Measurements from ENCODE around the gene SEC14L5.

The SEC14L5 gene

GRCh38 chr16:5016967-5017677 is 59.0 kb downstream of the SEC14L5 start:
- DNase-seq (ENCODE audit: low read depth) = no peak

GRCh38 chr16:5017678-5017969 is 59.5 kb downstream of the SEC14L5 start:
- DNase-seq (ENCODE audit: low read depth) = no peak

- DNase-seq (ENCODE audit: low read depth) = no peak
Measured at GRCh38 chr16:5018793-5019192, 60.7 kb downstream of the SEC14L5 start.

DNA sequence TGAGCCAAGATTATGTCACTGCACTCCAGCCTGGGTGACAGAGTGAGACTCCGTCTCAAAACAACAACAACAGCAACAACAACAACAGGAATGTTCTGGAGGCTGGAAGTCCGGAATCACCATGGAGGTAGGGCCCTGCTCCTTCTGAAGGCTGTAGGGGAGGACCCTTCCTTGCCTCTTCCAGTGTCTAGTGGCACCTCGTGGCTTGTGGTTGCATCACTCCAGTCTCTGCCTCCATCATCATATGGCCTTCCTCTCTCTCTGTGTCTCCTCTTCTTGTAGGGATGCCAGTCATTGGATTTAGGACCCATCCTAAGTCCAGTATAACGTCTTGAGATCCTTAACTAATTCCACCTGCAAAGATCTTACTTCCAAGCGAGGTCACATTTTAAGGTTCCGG is 61.6 kb downstream of the SEC14L5 start:
- DNase-seq (ENCODE audit: low read depth) = no peak

- DNase-seq (ENCODE audit: low read depth) = no peak
Measured at GRCh38 chr16:5020551-5020950, 62.4 kb downstream of the SEC14L5 start.

DNA sequence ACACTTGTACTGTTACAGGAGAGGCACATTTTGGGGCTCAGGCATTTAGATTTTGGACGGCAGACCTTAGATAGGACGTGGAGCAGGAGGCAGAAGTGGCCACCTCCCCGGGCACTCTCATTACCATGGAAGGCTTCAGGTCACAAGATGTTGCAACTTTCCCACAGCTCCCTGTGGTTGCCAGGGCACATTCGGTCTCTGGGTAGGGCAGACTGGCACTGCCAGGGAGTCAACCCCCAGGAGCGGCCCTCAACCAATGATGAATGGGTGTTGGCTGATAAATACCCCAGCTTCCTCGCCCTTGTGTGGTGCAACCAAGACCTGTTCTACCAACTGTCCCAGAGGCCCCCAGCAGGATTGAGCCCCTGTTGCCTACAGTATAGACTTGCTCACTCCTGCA is 64.4 kb downstream of the SEC14L5 start:
- no peak for DNase-seq (ENCODE audit: low read depth)

DNA sequence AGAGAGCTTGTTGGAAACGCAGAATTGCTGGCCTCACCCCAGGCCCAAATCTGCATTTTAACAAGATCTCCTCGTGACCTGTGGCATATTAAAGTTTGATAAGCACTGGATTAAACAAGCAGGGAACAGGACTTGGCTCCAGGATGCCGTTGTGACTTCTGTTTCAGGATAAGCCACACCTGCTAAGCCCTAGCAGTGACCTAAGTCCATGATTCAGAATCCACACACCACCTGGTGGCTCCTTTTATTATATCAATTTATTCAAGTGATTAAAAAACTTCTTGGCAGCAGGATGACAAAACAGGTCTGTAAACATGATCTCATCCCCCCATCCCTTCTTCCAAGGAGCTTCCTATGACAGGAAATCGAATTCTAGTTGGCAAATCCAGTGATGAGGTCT is 66.5 kb downstream of the SEC14L5 start:
- DNase-seq (ENCODE audit: low read depth) = peak; percentile 56

DNA sequence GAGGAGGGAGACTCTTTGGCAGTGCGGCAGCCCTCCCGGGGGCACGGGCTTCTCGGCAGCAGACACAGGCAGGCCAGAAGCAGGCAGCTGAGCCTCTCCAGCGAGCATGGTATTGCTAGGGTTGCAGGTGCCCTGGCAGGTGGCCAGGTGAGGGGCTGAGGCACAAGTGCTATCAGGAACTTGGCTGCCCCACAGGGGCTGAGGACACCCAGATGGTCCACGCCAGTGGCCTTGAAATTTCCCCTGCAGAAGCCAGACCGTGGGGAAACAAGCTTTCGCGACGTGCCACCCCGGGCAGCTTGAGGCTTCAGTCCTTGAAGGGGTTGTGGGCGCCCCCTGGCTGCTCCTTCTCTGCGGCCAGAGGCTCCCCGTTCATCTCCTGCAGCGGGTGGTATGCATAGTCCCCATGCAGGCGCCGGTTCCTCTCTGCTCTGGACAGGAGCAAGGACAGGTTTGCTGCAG is 67.1 kb downstream of the SEC14L5 start:
- peak; percentile 16 for DNase-seq (ENCODE audit: low read depth)

DNA sequence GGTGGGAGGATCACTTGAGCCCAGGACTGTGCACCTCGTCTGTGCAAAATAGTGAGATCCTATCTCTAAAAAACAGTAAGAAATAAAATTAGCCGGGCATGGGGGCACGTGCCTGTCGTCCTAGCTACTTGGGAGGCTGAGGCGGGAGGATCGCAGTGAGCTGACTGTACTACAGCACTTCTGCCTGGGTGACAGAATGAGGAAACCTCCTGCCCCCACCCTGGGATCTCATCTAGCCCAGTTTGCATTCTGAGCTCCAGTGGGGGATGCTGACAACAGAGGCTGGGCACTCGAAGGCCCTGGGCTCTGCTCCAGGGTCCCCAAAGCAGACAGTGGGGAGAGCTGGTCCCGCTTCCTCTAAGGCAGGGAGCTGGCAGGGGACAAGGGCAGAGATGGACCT is 68.5 kb downstream of the SEC14L5 start:
- DNase-seq (ENCODE audit: low read depth) = no peak

DNA sequence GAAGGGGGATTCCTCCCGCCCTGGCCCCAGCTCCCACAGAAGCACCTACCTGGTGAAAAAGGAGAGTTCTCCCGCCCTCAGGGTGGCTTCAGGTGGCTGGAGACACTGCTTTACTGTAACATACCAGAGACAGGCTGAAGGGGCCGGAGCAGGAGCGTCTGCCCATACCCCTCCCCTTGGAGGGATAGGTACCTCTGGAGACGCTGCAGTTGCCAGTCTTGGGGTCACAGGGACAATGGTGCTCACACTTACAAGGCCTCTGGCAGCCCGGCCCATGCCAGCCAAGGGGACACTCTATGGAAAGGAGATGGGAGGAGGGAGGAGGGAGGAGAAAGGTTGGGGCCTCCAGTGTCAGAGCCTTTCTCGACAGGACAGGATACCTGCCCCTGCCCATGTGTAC is 69.0 kb downstream of the SEC14L5 start:
- no peak for DNase-seq (ENCODE audit: low read depth)

DNA sequence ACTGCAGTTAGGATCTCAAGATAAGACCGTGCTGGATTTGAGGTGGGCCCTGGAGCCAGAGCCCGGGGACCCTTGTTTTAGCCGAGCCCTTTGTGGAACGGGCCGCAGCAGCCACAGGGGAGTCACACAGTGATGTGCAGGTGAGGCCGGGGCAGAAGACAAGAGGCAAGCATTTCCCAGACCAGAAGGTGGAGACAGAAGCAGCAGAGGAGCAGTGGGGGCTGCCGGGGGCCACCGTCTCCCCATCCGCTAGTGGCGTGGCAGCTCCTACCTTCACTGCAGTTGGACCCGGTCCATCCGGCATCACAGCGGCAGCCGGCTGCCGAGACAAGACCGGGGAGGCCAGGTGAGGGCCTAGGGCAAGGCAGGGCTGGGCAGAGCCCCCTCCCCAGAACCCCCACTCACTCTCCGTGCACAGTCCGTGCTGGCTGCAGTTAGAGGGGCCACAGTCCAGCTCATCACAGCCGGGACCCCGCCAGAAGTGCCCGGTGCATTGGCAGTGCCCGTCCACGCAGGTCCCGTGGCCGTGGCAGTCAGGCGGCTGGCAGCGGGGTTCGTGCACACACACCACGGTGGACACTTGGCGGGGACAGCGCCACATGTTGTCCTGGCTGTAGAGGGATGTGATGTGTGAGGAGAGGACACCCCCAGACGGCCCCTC is 69.6 kb downstream of the SEC14L5 start:
- DNase-seq (ENCODE audit: low read depth) = no peak

- no peak for DNase-seq (ENCODE audit: low read depth)
Measured at GRCh38 chr16:5028950-5029475, 70.9 kb downstream of the SEC14L5 start.

- no peak for DNase-seq (ENCODE audit: low read depth)
Measured at GRCh38 chr16:5030251-5030870, 72.2 kb downstream of the SEC14L5 start.

- DNase-seq (ENCODE audit: low read depth) = no peak
Measured at GRCh38 chr16:5031601-5032000, 73.5 kb downstream of the SEC14L5 start.

- DNase-seq (ENCODE audit: low read depth) = no peak
Measured at GRCh38 chr16:5032748-5033167, 74.6 kb downstream of the SEC14L5 start.

DNA sequence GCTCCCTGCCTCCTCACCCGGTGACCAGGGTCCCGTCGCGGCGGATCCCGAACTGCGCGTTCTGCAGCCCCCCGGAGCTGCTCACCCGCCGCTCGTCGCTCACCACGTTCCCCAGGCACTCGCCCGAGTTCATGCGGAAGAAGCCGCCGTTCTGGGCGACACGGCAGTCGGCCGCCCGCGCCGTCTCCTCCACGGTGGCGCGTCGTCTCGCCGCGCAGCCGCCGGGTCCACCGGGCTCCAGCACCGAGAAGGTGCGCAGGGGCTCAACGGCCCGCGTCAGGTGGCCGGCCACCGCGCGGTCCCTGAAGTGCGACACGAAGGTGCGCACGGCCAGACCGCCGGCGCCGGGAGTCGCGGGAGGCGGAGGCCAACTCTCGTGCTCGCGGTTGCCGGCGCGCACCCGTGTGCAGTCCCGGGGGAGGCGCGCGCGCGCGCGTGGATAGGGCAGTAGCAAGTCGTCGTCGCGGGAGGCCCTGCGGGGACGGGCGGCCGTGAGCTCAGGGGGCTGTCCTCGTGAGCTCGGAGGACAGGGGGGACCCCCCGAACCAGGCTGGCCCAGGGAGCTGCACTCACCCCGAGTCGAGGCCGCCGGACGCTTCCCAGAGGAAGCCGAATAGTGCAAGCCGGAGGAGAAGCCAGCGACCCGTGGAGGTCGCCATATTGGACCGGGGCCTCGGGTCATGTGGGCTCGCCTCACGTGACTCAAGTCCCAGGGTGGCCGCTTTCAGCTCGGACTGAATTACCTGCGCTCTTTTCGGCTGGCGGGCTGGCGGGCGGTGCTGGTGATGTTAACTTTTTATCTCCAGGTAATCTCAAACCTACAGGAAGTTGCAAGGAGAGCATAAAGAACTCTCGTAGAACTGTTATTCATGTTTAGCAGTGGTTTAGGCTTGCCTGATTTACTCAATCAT is 75.4 kb downstream of the SEC14L5 start, which contains the start of gene NAGPA:
Gene NAGPA (minus strand): TSS at position 680 of the 911 bp plus-strand sequence. CDS start 21 bp downstream, at position 659.
- peak; percentile 82 for DNase-seq (ENCODE audit: low read depth)

- DNase-seq (ENCODE audit: low read depth) = no peak
Measured at GRCh38 chr16:5034167-5034523, 76.0 kb downstream of the SEC14L5 start.

DNA sequence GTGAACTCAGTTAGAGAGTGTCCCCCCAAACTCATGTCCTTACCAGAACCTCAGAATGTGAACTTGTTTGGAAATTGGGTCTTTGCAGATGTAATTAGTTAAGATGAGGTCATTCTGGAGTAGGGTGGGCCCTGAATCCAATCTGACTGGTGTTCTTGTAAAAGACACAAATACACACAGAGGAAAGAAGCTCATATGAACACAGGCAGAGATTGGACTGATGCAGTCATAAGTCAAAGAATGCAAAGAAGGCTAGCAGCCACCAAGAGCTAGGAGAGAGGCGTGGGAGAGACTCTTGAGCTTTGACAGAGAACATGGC is 77.7 kb downstream of the SEC14L5 start:
- no peak for DNase-seq (ENCODE audit: low read depth)

- DNase-seq (ENCODE audit: low read depth) = no peak
Measured at GRCh38 chr16:5036228-5037156, 78.4 kb downstream of the SEC14L5 start.

DNA sequence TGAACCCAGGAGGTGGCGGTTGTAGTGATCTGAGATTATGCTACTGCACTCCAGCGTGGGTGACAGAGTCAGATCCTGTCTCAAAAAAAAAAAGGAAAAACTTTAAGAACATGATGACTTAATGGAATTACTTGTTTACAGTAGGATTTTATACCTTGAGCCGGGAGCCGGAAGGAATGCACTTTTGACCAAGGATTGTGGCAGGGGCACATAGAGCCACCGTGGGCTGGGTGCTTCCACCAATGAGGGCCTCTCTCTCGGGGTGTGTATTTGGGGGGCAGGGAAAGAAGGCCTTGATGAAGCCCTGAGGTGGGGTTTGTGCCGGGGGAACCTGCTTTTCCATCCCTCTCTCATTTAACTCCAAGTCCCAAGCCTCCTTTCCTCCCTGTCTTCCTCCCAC is 82.3 kb downstream of the SEC14L5 start:
- no peak for DNase-seq (ENCODE audit: low read depth)

DNA sequence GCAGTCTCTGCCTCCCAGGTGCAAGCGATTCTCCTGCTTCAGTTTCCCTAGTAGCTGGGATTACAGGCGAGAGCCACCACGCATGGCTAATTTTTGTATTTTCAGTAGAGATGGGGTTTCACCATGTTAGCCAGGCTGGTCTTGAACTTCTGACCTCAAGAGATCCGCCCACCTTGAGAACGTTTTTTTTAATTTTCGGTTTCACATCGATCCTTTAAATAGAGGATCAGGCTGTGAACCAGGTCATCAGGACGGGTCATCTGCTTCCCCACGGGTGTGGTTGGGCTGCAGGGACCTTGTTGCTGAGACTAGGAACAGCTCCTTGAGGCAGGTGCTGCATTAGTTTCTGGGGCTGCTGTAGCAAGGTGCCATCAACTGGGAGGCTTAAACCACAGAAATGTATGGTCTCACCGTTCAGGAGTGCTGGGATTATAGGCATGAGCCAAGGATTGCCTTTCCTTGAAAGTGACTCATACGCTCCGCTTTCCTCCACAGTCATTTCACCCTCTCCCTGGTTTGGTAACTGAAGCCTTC is 83.5 kb downstream of the SEC14L5 start:
- peak; percentile 79 for DNase-seq (ENCODE audit: low read depth)
